Measurements from ENCODE around the gene CHN2.
"Not testable (repeated sequence)": the region's sequence is repeated elsewhere in the genome, so short reads cannot be mapped to it uniquely, and the experiment has no call there.

Gene CHN2

GRCh38 chr7:29496355-29497020 is 301.9 kb downstream of the CHN2 start:
- no peak for DNase-seq (ENCODE audit: low spot score)

GRCh38 chr7:29499932-29500331 is 305.4 kb downstream of the CHN2 start:
- DNase-seq (ENCODE audit: low spot score) = no peak

GRCh38 chr7:29500719-29501118 is 306.1 kb downstream of the CHN2 start:
- no peak for DNase-seq (ENCODE audit: low spot score)

- no peak for DNase-seq (ENCODE audit: low spot score)
Measured at GRCh38 chr7:29502133-29502532, 307.6 kb downstream of the CHN2 start.

- no peak for DNase-seq (ENCODE audit: low spot score)
Measured at GRCh38 chr7:29505931-29506330, 311.4 kb downstream of the CHN2 start.

- DNase-seq (ENCODE audit: low spot score) = no peak
Measured at GRCh38 chr7:29508608-29509007, 314.0 kb downstream of the CHN2 start.

- no peak for DNase-seq (ENCODE audit: low spot score)
Measured at GRCh38 chr7:29510028-29510427, 315.5 kb downstream of the CHN2 start.

- DNase-seq (ENCODE audit: low spot score) = no peak
Measured at GRCh38 chr7:29511337-29511736, 316.8 kb downstream of the CHN2 start.

- no peak for DNase-seq (ENCODE audit: low spot score)
Measured at GRCh38 chr7:29511851-29512250, 317.3 kb downstream of the CHN2 start.

GRCh38 chr7:29516491-29516890 is 321.9 kb downstream of the CHN2 start:
- no peak for DNase-seq (ENCODE audit: low spot score)

GRCh38 chr7:29518616-29519015 is 324.0 kb downstream of the CHN2 start:
- DNase-seq (ENCODE audit: low spot score) = no peak

GRCh38 chr7:29523728-29524127 is 329.2 kb downstream of the CHN2 start:
- DNase-seq (ENCODE audit: low spot score) = no peak

- DNase-seq (ENCODE audit: low spot score) = no peak
Measured at GRCh38 chr7:29527505-29528108, 333.0 kb downstream of the CHN2 start.

- not testable (repeated sequence) for DNase-seq (ENCODE audit: low spot score)
Measured at GRCh38 chr7:29528526-29528925, 334.0 kb downstream of the CHN2 start.

Measured in GM03348 (cell line).